EL (cell line): Measurements from ENCODE around the gene TLR3.

Experiments
- DNase-seq: peaks from one replicate; pipeline ENCODE4 v3.0.0-alpha.2; 2016

The TLR3 gene

DNA sequence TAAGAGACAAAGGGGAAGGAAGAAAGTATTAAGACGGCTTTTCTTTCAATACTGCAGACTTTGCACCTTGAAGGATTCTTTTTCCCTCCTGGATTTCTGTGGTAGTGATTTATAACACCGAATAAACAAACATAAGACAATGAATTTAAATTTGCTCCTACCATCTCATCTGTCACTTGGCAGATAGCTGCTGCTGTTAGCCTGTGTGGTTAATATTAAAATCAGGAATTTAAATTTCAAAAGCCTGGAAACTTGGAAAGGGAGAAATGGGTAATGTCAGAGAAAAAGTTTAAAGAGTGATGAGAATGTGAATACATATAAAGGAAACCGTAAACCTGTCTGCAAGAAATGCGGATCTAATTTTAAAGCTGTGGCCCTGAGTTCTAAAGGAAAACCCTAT lies 39.0 kb downstream of the TLR3 start:
- DNase-seq, result no peak

DNA sequence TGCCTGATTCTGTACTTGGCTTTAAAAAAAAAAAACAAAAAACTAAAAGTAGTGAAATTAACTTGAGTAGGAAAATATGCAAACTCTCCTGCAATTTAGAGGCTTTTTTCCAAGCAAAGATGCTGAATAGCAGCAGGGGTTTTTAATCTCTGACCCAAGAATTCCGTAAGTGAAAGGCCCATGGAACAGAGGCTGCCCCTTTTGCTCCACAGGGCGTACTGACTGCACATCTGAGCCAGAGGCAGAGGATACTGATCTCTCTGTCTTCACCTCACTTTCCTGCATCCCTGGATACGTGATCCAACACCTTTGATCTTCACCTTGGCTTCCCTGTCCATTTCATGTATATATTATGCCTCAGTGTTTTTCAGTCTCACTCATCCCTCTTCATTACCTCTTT lies 39.4 kb downstream of the TLR3 start:
- DNase-seq, result no peak

DNA sequence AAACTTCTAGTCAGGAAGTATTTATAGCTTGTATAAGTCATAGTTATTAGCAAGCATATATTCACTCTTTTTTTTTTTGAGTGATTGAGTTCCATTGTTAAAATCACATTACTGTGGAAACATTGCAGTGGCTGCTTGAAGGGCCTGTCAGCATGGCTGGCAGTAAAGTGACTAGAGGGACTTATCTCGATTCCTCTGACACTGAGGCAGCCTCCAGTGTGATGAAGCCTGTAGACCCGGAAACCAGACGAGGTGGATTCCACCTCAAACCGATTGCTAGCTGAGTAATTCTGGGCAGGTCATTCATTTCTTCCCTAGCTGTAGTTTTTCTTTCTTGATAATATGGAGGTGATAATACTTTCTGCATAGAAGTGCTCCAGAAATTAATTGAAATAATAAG lies 40.3 kb downstream of the TLR3 start:
- no peak for DNase-seq

DNA sequence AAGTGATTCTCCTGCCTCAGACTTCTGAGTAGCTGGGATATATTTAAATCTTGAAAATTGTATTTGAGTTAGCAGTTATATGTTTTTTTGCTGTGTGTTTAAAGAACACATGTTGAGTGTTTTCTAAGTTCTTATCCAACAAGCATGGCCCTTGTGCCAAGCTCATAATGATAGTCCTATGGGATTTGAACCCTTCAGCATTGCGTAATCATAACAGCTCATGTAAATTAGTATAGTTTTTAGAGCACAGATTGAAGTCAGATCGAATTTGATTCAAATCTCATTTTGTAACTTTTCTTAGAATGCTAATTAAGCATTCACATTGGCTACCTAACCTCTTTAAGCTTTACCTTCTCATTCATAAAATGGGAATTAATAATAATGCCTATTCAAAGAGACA lies 47.7 kb downstream of the TLR3 start:
- no peak for DNase-seq

DNA sequence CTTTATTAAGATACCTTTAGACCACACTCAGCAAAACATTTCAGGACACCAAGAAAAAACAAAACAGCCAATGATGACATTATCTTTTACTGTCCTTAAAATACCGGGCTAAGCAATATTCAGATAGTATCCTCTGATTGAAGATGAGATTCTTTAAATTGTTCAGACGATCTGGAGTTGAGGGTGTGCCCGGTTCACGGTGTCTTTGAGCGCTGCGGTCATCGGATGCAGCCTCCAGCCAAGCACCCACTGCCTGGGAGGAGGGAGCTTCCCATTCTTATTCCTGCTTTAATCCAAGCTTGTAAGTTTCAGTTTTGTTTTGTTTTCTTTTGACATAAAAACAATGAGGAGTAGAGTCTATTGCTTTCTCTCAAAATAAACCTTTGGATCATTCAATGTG lies 49.6 kb downstream of the TLR3 start:
- no peak for DNase-seq

DNA sequence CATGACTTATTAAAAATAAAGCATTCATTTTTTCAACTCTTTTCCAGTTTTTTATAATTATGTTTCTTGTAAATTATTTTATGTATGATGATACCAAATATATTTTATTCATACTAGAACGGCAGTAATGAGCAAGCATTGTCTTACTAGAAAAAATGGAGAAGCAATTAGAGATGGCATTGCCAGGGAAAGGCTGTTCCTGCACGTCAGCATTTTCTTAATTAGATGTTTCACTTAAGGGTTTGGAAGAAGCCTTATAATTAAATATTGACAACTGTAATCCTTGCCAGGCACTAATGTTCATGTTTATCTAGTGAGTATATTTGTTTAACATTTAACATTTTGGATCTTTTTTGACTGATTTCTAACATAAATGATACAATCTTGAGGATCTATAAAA lies 52.1 kb downstream of the TLR3 start:
- DNase-seq, result no peak

DNA sequence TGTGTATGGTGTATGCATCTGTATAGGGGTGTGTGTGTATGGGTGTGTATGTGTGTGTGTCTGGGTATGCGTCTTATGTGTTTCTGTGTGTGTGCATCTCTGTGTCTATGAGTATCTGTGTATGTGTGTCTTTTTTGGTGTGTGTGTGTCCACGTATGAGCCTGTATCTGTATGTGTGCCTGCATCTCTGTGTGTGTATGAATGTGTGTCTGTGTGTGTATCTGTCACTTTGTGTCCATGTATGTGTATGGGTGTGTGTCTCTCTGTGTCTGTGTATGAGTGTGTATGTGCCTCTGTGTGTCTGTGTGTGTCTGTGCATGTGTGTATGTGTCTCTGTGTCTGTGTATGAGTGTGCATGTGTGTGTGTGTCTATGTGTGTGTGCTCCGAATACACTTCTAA lies 59.9 kb downstream of the TLR3 start:
- DNase-seq, result no peak

DNA sequence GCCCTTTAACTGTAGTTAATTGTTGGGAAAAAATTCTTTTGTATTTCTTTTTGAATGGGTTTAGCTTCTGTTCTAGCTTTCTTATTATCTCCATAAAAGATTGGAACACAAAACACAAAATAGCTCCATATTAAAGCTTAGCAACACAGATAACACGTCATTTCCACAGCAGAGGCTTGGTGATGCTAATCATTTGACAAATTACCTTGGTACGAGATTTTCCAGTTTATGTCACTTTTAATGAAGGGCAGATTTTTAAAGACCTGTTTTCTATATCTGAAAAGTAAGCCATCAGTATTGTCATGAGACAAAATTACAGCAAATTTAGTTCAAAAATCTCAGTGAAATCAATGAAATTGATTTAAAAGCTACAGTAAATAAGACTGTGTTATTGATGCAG lies 63.0 kb downstream of the TLR3 start:
- DNase-seq, result no peak

DNA sequence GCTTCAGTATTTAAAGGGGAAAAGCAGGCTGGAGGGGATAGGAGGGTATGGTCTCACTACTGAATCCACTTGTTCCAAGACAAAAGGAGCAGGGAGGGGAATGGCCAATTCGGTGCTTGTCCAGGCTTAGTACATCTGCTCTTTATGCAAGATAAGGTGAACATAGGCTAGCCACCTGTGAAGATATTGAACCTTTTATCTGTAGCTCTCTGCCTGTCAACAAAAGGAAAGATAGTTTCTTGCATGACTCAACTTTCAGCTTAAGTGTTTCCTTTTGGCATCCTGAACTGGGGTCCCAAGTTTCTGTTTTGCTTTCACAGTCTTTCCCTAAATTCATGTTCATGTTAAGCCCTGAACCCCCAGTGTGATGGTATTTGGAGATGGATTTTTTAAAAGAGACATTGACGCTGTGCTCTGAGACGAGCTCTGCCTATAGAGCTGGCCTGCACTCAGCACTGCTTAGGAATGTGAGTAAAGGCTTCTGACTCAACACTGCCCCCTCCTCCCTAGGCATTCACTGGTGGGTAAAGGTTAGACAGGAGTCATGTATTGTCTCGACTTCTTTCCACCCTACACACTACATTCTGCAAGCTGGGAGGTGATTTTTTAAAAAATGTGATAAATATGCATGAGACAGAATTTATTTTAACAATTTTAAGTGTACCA lies 63.8 kb downstream of the TLR3 start:
- DNase-seq, result peak; percentile 29

DNA sequence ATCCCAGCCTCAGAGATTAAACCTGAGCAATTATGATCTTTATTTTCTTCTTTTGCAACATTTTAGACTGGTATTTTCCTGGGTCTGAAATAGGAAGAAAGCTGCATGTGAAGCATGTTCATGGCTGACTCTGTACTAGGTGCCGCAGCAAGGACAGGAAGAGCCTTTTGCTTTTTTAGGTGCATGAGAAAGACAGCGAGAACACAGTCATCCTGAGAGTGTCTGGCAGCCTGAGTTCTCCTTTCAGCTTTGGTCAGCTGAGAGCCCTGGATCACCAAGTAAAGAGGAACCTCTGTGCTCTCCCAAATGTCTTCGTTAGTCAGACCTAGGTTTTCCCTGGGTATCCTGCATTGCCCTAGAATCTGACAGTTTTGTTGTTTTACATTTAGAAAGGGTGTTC lies 65.3 kb downstream of the TLR3 start:
- DNase-seq, result no peak

DNA sequence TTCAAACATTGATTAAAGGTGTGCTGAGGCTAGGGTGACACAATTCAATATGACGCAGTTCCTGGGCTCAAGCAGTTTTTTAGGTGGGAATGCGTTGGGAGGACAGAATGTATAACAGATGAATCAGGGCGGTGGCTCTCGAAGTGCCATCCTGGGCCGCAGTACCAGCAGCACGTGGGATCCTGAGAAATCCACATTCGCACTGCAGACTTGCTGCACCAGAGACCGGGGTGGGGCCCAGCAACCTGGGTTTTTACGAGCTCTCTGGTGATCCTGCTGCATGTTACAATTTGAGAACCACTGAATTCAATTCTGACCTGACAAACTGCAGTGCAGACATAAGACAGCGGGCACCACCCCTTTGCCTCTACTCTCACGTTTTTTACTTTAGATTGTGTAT lies 65.9 kb downstream of the TLR3 start:
- DNase-seq, result no peak

DNA sequence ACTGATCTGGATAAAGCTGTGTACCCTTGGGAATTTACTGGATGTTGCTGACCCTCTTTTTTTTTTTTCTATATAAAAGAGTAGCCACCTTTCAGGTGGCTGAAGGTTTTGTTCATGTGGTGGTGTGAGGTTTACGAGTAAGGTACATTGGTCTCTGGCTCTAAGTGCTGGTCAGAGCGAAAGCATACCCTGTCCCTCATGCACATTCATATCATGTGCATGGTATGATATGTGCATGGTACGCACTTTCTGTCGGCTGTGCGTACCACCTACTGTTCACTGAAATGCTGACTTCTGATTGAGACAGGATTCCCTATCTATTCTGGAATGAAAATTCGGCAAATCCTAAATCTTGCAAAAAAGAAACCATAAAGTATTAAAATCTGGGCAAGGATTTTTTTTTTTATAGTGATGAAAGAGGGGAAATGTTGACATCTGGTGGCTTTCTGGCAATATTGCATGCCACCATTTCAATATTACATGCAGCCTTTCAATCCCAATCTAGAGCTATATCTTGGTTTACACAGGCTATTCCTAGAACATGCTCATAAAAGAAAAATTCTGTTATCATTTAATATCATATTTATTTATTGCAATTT lies 68.3 kb downstream of the TLR3 start:
- peak; percentile 13 for DNase-seq
